Iris pigment epithelial cell (primary cell): ENCODE measurements around the gene RALGAPA2.
"Not testable (repeated sequence)": the region's sequence is repeated elsewhere in the genome, so short reads cannot be mapped to it uniquely, and the experiment has no call there.

Source experiments
- DNase-seq: peaks from one replicate; pipeline ENCODE4 v3.0.0-alpha.2; 2011; ENCODE audit warnings: low read depth

Gene RALGAPA2

DNA sequence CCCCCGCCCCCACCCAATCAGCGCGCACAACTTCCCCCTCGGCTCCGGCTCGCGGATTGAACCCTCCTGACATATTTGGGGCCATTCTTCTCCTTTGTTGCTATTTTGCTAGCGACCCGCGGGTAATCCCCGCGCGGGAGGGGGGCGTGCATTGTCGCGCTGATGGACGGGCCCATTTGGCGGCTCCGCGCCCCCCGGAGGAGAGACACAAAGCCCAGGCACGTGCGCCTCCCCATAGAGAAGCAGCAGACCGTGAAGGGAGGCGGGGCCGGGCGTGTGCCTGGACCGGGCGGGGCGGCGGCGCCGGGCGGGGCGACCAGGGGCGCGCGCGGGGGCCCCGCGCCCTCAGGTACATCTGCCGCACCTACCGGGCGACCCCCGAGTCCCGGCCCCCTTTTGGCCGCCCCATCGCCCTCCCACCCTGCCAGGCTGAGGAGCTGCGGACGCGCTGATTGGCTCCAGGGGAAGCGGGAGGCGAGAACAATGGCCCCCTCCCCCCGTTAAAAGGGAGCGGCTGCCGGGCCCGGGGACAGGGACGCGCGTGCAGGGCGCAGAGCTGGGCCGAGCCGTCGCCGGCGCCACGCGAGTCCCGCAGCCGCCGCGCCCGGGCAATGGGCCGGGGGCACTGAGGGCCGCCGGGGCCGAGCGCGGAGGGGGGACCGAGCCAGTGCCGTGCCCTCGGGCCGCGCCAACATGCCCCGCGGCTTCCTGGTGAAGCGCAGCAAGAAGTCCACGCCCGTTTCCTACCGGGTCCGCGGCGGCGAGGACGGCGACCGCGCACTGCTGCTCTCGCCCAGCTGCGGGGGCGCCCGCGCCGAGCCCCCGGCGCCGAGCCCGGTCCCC lies 344.6 kb downstream of the RALGAPA2 start, which contains the start of gene INSM1:
Gene INSM1 (plus strand): TSS at position 530 of the 843 bp plus-strand sequence. CDS start 164 bp downstream, at position 694.
- no peak for DNase-seq

DNA sequence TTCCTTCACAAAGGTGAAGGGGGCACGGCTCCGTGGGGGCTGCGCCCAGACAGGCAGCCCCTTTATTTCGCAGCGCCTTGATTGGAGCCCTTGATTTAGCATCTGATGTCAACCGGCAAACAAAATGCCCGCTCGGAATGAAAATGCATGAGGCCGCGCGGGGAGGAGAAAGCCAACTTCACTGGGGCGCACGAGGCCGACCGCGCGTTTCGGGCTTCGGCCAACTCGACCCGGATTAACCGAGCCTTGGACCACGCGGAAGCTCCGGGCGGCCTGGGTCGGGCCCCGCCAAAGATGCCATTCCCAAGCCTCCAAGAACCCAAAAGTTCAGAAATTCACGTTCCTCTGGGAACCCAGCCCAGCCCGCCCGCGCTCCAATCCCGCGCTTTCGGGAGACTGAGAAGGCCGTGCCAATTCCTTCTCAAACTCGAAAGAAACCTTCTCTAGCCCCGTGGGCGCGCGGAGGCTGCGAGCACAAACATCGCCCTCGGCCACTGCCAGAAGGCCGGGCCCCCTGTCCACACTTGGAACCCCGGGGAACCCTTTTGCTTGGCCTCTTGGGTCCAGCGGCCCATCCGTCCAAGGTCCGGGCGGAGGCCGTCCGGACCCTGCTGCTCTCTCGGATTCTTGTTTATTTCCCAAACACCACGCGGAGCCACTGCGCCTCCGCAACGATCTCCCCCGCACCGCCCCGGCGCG lies 345.4 kb downstream of the RALGAPA2 start:
- DNase-seq, result no peak

GRCh38 chr20:20366551-20366875 lies 345.9 kb downstream of the RALGAPA2 start:
- DNase-seq, result no peak

DNA sequence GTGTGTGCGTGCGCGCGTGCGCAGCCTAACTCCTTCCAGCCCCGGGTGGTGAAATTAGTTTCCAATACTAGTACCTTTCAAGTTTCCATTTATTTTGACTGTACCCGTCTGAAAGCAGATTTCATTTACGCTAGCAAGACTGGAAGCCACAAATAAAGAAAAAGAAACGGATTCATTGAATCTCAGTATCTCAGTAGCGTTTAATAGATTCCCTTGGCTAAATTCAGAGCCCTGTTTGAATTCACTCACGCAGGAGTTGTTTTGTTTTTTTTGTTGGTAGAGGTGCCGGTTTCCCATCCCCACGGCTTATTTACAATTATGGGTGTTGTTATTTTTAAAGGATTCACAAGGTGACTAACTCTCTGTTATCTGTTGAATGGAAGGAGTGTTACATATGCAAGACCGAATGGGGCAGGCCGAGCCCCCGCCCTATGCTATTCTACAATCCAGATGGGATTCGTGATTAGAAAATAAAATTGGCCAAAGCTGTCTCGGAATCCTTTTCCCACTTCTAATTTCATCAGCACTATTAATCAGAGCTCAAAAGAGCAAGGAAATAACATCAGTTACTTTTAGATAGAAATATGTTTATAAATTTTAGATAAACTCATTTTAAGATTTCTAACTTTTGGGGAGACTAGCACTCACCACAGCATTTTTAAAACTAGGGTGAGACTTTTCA lies 346.8 kb downstream of the RALGAPA2 start:
- DNase-seq, result no peak

DNA sequence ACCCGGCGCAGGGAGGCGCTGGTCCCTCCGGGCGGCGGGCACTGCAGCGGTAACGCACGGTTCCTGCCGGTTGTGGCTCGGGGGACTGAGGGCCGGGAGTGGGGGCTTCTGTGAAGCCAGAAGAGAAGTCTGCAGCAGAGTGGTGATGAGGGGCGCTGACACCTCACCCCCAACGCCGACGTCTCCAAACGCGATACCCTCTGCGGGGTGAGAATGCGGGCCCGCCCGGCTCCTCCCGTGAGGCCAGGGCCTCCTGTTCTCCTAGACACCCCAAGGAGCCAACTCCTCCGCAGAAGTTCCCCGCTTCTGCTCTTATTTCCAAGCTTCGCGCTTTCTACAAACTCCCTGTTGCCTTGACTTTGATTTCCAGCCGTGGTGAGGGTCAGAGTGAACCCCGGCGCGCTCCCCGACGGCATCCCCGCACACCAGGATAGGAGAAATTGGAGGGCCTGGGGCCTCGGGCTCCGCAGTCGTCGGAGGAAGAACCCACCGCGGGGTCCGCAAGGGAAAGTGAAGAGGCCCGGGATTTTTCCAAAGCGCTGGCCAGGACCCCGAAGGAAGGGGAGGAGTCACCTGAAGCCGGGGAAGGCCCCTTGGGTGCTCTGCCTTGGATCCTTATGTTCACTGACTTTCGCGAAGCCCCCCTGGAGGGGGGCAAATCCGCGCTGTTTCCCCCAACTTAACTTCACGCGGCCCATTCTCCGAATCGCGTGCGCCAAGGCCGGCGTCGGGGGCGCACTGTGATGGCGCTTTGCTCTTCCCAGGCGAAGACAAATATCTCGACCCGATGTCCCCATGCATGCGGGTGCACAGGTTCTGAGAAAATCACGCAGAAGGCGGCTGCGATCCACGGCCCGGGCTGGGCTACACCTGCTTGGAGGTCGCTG lies 347.6 kb downstream of the RALGAPA2 start:
- no peak for DNase-seq

GRCh38 chr20:20363799-20364592 lies 348.4 kb downstream of the RALGAPA2 start:
- no peak for DNase-seq

DNA sequence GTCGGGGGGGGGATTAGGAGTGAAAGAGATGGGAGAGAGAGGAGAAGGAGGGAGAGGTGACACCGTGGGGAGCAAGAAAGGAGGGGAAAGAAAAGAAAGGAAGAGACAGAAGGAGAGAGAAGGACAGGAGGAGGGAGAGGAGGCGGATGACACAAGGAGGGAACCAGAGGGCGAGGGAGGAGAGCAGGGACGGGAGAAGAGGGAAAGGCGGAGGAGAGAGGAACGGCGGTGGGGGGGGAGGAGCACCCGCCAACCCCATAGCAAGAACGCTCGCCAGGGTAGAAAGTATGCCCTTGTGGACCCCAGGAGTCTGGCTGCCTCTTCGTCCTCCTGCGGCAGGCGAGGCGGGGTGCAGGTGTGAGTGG lies 349.0 kb downstream of the RALGAPA2 start:
- no peak for DNase-seq

GRCh38 chr20:20362774-20363433 lies 349.5 kb downstream of the RALGAPA2 start:
- DNase-seq, result no peak

GRCh38 chr20:20360464-20360863 lies 352.0 kb downstream of the RALGAPA2 start:
- peak; percentile 68 for DNase-seq

GRCh38 chr20:20359628-20360027 lies 352.8 kb downstream of the RALGAPA2 start:
- no peak for DNase-seq

- no peak for DNase-seq
Observed at GRCh38 chr20:20358801-20359200, 353.6 kb downstream of the RALGAPA2 start.

DNA sequence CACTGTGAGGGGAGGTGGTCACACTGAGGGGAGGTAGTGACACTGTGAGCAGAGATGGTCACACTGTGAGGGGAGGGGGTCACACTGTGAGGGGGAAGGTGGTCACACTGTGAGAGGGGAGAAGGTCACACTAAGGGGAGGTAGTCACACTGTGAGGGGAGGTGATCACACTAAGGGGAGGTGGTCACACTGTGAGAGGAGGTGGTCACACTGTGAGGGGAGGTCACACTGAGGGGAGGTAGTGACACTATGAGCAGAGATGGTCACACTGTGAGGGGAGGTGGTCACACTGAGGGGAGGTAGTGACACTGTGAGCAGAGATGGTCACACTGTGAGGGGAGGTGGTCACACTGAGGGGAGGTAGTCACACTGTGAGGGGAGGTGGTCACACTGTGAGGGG lies 356.9 kb downstream of the RALGAPA2 start:
- DNase-seq, result not testable (repeated sequence)

DNA sequence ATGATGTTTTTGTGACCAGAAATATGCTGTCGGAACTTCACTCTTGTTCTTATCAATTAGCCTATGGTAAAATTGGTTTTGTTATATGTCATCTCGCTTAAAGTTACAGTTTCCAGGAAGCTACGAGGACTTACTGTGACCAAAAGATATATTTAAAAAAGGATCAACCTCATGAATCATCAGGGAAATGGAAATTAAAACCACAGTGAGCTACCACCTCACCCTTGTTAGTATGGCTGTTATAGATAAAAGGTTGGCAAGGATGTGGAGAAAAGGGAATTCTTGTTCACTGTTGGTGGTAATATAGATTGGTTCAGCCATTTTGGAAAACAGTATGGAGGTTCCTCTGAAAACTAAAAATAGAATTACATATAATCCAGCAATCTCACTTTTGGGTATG lies 358.9 kb downstream of the RALGAPA2 start:
- DNase-seq, result no peak

GRCh38 chr20:20344476-20344875 lies 368.0 kb downstream of the RALGAPA2 start:
- DNase-seq, result no peak

DNA sequence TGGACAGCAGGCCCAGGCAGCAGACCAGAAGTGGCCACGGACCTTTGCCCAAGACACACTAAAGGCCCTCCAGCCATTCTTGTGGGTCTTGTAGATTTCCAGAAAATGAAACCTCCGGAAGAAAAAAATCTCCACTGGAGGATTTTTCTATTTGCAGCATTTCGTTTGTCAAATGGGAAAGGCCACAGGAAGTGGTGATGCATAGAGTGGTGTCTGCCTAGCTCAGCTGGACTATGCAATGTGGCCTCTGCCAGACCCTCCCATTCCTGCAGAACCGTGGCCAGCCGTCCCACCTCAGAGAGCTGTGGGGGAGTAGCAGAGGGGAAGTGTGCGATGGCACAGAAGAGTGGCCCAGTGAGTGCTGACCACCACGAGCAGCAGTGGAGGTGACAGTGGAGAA lies 368.5 kb downstream of the RALGAPA2 start:
- DNase-seq, result no peak
